HTR-8/SVneo (cell line): Measurements from ENCODE around the gene FAXDC2.
"Not testable (repeated sequence)": the region's sequence is repeated elsewhere in the genome, so short reads cannot be mapped to it uniquely, and the experiment has no call there.

Experiments
- DNase-seq: peaks from one replicate; pipeline ENCODE4 v3.0.0; 2011; ENCODE audit warnings: low spot score, mixed read lengths; ENCODE audit not compliant: insufficient read length
- FAIRE-seq: peaks from 2 replicates; lab custom pipeline; 2011; peaks lifted over from hg19 to GRCh38; lab: Jason Lieb, UNC

The FAXDC2 gene

GRCh38 chr5:154862766-154863165 is 12.4 kb upstream of the FAXDC2 start:
- no peak for FAIRE-seq
- no peak for DNase-seq

GRCh38 chr5:154861946-154862345 is 11.5 kb upstream of the FAXDC2 start:
- FAIRE-seq (no peak), DNase-seq (no peak)

GRCh38 chr5:154860765-154861164 is 10.4 kb upstream of the FAXDC2 start:
- DNase-seq (no peak), FAIRE-seq (no peak)

GRCh38 chr5:154860123-154860522 is 9.7 kb upstream of the FAXDC2 start:
- no peak for DNase-seq
- no peak for FAIRE-seq

GRCh38 chr5:154858972-154859871 is 8.8 kb upstream of the FAXDC2 start:
- FAIRE-seq (no peak), DNase-seq (no peak)

GRCh38 chr5:154858297-154858971 is 8.0 kb upstream of the FAXDC2 start, which contains the start of gene CNOT8:
TSS of gene CNOT8 (plus strand) at chr5:154858627. CDS start at chr5:154863279, 4,652 bp downstream.
- peak; percentile 68 for FAIRE-seq
- DNase-seq, result peak; percentile 90

GRCh38 chr5:154857530-154858296 is 7.3 kb upstream of the FAXDC2 start:
- peak; percentile 57 for FAIRE-seq
- peak; percentile 92 for DNase-seq

GRCh38 chr5:154851351-154851750 is 948 bp upstream of the FAXDC2 start:
- DNase-seq (no peak), FAIRE-seq (no peak)

- FAIRE-seq (no peak), DNase-seq (no peak)
Observed at GRCh38 chr5:154849791-154850201, 607 bp downstream of the FAXDC2 start.

- DNase-seq, result no peak
- FAIRE-seq, result no peak
Observed at GRCh38 chr5:154849264-154849785, 1.1 kb downstream of the FAXDC2 start.

GRCh38 chr5:154844809-154845208 is 5.6 kb downstream of the FAXDC2 start:
- FAIRE-seq (no peak), DNase-seq (no peak)

GRCh38 chr5:154842689-154843530 is 7.5 kb downstream of the FAXDC2 start:
- FAIRE-seq (no peak), DNase-seq (no peak)

GRCh38 chr5:154841273-154841661 is 9.1 kb downstream of the FAXDC2 start:
- FAIRE-seq (no peak), DNase-seq (no peak)

- no peak for FAIRE-seq
Observed at GRCh38 chr5:154840435-154841272, 9.7 kb downstream of the FAXDC2 start.

GRCh38 chr5:154837009-154837901 is 13.1 kb downstream of the FAXDC2 start:
- FAIRE-seq (no peak), DNase-seq (no peak)

More at GRCh38 chr5:154840435-154841272, 9.7 kb downstream of the FAXDC2 start:
- DNase-seq, result no peak

- no peak for FAIRE-seq
Observed at GRCh38 chr5:154836225-154836624, 14.2 kb downstream of the FAXDC2 start.

GRCh38 chr5:154835701-154836052 is 14.7 kb downstream of the FAXDC2 start:
- DNase-seq, FAIRE-seq: not testable (repeated sequence)

More at GRCh38 chr5:154836225-154836624, 14.2 kb downstream of the FAXDC2 start:
- no peak for DNase-seq

- FAIRE-seq (no peak), DNase-seq (no peak)
Observed at GRCh38 chr5:154834053-154834452, 16.4 kb downstream of the FAXDC2 start.
